GM18907 (cell line): ENCODE data around the gene RECK.
"Not testable (repeated sequence)": the region's sequence is repeated elsewhere in the genome, so short reads cannot be mapped to it uniquely, and the experiment has no call there.

Experiments
- ATAC-seq: cut with Tn5 transposase; IDR thresholded peaks from one replicate; pipeline ENCODE4 v1.9.1; 2021; ENCODE audit warnings: mild to moderate bottlenecking, moderate library complexity; ENCODE audit not compliant: unreplicated experiment

The RECK gene, protein sequence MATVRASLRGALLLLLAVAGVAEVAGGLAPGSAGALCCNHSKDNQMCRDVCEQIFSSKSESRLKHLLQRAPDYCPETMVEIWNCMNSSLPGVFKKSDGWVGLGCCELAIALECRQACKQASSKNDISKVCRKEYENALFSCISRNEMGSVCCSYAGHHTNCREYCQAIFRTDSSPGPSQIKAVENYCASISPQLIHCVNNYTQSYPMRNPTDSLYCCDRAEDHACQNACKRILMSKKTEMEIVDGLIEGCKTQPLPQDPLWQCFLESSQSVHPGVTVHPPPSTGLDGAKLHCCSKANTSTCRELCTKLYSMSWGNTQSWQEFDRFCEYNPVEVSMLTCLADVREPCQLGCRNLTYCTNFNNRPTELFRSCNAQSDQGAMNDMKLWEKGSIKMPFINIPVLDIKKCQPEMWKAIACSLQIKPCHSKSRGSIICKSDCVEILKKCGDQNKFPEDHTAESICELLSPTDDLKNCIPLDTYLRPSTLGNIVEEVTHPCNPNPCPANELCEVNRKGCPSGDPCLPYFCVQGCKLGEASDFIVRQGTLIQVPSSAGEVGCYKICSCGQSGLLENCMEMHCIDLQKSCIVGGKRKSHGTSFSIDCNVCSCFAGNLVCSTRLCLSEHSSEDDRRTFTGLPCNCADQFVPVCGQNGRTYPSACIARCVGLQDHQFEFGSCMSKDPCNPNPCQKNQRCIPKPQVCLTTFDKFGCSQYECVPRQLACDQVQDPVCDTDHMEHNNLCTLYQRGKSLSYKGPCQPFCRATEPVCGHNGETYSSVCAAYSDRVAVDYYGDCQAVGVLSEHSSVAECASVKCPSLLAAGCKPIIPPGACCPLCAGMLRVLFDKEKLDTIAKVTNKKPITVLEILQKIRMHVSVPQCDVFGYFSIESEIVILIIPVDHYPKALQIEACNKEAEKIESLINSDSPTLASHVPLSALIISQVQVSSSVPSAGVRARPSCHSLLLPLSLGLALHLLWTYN

DNA sequence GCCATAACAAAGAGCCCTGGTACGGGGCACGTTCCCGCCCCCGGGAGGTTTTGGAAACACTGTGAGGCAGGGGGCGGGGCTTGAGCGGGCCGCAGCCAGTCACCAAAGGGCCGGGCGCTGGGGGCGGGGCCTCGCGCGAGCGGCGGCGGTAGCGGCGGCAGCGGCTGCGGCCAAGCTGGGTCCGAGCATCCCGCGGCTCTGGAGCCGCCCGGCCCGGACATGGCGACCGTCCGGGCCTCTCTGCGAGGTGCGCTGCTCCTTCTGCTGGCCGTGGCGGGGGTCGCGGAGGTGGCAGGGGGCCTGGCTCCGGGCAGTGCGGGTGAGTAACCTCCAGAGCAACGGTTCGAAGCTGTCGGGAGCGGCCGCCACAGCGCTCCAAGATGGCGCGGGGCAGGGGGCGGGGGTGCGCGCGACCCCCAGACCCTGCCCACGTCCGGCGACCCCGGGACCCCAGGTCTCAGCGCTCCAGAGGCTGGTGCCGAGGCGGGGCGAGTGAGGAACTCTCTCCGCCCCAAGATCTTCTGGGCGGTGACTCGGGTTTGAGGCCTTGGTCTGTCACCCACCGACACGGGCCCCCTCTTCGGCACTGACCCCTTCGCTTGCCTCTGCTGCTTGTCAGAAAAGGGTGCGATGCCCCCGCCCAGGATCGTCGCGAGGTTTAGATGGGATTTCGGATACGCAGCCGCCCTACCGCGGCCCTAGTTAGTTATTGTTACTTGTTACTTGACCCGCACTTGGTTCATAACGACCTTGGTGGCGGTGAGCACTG lies at the start of gene RECK:
Gene RECK (plus strand): TSS at position 134 of the 769 bp plus-strand sequence. CDS start 86 bp downstream, at position 220.
- ATAC-seq = peak; percentile 85

DNA sequence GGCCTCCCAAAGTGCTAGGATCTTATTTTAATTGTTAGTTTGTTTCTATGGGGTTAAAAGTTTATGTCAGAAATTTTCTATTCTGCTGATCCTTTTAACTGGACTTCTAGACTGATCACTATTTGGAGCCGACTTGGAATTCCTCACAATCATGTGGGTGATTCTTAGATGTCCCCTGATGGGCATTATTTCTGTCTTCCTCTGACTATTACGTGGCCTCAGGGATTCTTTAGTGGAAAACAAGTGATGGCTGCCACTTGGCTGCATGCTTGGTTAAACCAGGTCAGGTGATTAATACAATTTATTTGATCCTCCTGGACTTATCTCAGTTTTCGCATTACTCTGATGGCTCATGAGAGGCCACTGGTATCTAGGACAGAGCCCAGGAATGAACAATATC lies 46.6 kb upstream of the RECK start:
- ATAC-seq = no peak

DNA sequence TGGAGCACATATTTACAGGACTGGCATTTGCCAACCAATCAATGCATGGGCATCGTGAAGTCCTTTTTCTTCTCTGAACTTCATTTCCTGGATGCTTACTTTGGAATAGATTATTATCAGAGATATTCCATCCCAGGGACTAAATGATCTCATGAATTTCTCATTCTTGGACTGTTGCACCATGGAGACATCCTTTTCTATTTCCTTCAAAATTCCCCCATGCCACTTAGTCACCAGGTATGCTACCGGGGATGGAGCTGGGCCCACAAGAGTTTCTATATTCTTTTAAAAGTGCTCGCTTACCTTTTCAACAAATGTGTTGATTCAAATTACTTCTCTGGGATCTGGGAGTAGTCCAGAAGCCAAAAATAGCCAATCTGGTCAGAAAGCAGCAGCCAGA lies 43.6 kb upstream of the RECK start:
- ATAC-seq = not testable (repeated sequence)

DNA sequence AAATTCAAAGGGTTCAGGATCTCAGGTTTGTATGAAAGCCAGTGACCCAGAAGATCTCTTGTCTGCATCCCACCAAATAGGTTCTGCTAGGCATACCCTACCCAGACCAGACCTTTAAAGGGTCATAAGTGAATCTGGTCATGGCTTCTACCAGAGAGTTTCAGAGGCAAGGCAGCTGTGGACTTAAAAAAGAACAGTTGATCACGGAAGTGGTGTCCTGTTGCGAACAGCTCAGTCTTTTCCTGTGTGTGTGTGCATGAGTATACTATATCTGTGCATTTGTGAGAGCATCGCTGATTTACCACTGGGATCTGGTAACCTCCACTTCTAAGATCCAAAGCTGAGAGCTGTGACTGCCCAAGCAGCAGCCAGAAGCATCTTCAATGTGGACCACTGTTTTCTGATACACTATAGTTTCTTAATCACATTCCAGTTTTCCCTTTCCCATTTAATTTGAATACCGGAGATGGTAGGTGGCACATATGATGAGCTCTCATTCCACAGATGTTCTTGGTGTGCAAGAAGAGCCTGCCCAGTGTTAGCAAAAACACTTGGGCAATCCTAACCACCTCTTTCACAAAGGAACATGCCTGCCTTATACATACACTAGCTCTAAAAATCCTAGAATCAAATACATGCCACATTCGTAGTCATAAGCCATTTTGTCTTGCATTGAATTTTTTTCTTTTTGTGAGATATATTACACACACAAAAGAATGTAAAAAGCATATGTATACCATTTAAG lies 42.6 kb upstream of the RECK start:
- ATAC-seq = no peak

DNA sequence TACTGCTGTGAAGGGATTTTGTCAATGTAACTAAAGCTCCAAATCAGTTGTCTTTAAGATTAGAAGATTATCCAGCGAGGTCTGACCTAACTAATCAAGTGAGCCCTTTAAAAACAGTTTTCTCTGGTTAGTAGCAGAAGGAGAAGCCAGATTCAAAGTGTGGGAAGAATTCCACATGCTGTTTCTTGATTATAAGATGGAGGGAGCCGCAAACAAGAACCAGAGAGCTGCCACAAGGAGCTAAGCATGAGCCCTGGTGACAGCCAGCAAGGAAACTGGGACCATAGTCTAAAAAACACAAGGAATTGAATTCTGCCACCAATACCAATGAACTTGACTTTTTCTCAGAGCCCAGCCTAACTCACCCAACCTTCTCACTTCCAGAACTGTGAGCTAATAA lies 41.8 kb upstream of the RECK start:
- ATAC-seq = no peak

DNA sequence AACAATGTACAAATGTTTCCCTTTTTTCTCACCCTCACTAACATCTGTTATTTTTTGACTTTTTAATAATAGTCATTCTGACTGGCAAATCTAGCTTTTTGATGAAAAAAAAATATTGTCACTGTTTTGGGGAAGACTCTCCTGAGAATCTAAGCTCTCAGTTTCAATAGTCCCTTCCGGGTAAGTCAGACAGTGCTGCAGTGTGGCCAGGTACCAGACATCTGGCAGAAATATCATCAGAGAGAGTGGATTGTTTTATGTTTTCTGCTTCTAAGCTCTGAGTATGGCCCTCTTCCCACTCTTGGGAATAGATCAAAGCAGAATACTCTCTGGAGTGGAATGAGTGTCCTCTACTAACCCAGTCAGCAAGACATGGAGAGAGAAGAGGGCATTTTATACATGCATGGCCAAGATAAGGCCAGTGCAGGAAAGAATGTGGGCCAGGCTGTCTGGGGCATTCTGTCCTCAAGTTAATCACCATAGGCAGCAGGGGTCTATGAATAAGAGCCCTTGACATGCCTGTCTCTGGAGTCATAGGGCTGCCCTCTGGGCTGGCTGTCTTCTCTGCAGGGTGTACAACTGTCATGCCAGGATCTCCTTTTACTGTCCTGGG lies 40.2 kb upstream of the RECK start:
- ATAC-seq = no peak

DNA sequence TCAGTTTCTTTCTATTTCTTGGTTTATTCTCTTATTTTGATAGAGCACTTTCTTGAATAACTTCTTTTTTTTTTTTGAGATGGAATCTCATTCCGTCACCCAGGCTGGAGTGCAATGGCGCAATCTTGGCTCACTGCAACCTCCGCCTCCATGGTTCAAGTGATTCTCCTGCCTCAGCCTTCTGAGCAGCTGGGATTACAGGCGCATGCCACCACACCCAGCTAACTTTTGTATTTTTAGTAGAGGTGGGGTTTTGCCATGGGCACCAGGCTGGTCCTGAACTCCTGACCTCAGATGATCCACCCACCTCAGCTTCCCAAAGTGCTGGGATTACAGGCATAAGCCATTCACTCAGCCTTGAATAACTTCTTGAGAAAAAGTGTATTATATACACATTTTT lies 39.7 kb upstream of the RECK start:
- not testable (repeated sequence) for ATAC-seq

DNA sequence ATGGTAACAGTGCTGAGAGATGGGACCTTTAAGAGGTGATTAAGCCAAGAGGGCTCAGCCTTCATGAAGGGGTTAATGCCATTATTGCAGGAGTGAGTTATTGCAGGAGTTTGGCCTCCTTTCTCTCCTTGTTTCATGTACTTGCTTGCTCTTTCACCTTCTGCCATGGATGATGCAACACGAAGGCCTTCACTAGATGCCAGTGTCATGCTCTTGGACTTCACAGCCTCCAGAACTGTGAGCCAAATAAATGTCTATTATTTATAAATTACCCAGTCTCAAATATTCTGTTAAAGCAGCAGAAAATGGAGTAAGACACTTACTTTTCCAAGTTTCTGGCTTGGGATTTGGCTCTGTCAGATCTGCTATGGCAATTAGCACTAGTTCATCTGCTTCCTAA lies 38.4 kb upstream of the RECK start:
- ATAC-seq = no peak

DNA sequence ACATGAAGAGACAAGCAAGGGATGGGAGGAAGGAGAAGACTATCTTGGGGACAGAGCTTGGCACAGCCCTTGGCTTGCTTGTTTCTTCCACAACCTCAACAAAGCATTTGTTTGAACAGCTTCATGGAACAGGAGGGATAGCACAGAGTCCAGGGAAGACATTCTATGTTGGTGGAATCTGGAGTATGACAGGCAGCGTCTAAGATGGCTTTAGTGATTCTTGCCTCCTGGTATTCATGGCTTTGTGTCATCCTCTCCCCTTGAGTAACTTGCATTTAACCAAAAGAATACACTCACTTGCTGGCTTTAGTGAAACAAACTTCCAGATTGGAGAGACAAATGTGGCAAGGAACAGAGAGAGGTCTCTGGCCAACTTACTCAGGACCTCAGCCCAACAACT lies 30.8 kb upstream of the RECK start:
- ATAC-seq = no peak

DNA sequence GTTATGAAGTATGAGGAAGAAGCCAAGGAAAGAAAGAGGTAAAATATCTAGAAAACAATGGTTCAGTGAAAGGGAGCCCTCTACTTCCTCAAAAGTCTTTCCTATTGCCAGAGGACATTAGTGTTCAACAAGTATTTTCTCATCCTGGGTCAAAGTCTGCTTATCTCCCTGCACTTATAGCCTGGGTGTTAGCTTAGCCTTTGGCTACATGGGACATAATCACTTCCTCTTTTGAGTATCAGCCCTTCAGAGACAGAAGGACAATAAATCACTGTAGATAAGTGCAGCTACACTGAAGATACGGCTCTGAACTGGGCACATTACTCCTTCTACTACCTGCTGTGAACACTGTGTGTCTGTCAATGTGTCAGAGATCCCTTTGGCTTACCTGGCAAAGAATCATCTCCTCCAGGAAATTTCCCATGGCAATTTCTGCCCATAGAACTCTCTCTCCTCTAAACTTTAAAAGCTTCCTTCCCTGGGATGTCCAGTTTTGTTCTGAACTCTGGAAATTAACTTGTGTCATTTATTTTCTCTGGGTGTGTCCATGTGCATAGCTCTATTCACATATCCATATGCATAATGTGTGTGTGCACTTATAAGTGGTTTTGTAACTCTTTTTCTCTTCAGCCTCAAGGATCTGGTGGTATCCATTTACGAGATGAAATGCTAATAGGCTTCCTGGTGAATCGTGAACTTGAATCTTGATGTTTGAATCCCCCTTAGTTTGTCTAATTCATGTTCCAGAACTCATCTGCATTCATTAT lies 30.0 kb upstream of the RECK start:
- no peak for ATAC-seq

DNA sequence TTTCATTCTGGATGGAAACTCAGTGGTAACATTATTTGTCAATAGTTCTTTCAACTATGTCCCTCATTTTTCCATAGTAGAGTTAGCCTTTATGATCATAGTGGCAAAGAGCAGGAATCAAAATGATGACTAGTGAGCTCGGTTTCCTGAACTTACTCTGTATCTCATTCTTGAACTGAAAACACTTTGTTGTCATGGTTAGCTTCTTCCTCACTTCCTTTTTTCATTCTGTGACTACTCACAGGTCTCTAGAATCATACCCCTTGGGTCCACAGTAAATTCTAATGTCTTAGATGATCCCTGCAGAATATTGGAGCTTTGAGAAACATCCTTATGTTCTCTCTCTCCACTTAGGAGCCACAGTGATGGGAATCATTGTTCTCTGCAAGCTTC lies 29.4 kb upstream of the RECK start:
- ATAC-seq = peak; percentile 39

DNA sequence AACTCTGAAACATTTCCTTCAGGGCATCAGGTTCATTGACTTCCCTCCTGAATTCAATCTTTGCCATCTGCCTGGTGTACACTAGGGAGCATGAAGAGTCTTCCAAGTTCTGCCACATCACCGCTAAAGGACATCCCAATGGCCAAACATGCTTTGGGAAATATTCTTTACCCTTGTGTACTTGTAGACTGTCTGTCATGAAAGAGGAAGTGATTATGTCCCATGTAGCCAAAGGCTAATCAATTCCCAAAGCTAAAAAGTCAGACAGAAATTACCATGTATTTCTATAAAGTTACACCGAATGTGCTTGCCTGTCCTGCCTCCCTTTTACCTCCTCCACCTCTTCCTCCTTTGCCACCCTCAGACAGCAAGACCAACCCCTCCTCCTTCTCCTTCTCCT lies 28.9 kb upstream of the RECK start:
- no peak for ATAC-seq

DNA sequence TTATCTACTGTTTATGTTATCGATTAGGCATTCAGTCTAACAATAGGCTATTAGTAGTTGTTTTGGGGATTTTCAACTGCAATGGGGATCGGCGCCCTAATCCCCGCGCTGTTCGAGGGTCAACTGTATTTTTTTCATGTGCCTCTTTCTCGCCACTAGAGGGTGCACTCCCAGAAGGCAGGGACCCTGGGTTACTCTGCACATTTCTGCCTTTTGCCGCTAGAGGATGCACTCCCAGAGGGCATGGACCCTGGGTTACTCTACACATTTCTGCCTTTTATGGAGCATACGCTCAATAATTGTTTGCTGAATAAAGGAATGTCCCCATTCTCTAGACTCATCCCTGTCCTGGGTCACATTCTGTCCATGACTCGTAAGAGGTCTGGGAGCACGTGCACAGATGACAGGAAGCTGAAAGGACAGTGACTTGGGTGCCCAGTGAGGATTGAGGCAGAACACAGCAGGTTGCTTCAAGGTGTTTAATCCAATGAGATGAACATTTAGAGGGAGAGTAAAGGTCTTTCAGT lies 27.9 kb upstream of the RECK start:
- no peak for ATAC-seq

DNA sequence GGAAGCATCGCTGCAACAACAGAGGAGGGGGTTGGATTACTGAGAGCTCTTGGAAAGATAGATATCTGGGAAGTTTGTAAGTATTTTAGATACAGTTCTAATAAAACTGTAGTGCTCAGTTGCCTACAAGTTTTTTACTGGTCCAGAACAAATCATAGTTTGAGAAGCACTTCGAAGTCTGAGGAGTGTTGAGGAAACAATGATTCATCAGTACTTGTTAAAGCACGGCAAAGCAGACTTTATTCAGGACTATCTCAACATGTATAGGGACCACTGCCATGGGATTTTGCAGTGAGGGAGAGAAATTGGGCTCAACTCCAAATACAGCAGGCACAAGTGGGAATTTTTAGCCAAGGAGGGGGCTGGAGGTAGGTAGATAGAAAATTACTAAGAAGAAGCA lies 25.3 kb upstream of the RECK start:
- ATAC-seq = no peak

DNA sequence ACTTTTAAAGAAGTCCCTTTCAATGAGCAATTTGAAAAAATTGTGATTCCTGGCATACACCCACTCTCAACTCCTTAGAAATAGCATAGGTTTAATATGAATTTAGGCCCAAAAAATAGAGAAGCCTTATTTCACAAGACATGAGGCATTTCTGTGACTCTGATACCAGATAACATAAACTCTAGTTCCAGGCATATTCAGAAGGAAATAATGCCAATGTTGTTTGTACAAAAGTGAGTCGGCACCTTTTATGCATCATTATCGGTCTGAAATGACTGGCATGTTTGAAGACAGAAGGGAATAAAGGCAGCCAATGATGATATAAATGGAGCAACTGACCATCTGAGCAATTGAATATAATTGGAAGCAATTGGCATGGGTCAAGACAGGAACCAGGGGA lies 19.4 kb upstream of the RECK start:
- no peak for ATAC-seq

DNA sequence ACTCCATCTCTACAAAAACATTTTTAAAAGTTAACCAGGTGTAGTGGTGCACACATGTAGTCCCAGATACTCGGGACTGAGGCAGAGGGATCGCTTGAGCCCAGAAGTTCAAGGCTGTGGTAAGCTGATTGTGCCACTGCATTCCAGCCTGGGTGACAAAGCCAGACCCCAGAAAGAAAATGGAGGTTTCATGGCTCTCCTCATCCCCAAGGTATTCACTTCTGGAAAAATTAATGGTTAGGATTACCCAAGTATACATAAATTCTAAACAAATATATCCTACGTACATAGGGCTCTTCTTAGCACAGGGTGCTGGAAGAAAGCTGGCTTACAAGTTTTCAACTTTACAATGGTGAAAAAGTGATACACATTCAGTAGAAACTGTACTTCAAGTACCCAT lies 18.6 kb upstream of the RECK start:
- no peak for ATAC-seq

DNA sequence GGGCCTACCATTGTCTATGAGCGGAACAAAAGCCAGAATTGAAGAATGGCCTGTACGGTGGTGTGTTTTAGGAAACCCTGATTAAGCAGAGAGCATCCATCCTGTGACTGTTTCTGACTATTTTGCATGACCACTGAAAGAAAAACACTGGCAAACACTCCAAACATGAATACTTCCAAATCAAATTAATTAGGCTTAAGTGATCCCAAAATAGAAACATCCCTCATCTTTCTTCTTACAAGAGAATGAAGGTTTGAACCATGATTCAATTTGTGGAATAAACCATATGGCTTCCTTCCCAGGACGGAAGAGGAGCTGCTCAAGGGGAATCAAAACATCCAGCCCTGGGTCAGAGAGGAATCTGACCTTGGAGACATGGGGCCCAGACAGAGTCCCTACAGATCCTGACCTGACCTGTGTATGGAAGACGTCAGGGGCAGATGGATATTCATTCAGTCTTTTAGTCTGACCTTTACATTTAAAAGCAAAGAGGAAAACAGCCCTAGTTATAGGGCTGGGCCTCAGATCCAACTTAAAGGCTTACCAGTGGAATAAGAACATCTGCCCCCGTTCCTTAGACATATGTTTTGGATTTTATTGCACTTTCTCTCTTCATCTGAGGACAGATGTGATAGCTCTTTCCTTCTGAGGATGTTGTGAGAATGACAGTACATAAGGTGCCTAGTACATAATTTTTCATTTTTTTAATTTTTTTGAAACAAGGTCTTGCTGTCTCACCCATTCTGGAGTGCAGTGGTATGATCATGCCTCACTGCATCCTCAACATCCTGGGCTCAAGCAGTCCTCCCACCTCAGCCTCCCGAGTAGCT lies 17.6 kb upstream of the RECK start:
- no peak for ATAC-seq

DNA sequence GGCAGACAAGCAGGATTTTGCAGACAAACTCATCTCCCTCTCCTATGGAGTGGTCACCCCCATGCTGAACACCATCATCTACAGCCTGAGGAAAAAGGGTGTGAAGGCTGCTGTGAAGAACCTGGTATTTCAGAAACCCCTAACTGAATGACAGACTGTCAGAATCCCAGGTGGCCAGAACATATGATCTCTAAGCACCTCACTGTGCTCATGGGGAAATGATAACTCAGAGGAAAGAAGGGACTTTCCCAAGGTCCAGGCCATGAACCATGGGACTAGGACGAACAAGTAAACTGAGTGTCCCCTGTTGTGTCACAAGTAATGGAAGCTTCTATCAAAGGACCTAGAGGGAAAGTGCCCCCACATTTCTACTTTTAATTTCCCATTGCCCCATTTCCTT lies 14.7 kb upstream of the RECK start:
- ATAC-seq = no peak
